Activated naive CD8-positive, alpha-beta T cell treated with anti-CD3 and anti-CD28 coated beads for 36 hours (primary cell): ENCODE measurements around the gene FOXP3. TPM values are rescaled to one million over a fixed set of nuclear protein-coding genes. Genes with fewer than 3 reads are reported as not detected.
"Not testable (repeated sequence)": the region's sequence is repeated elsewhere in the genome, so short reads cannot be mapped to it uniquely, and the experiment has no call there.

Experiments
- DNase-seq: peaks from one replicate; pipeline ENCODE4 v3.0.0; 2021
- H3K27ac Mint-ChIP-seq: one replicate; pipeline ENCODE4 v1.8.0; 2022; ENCODE audit warnings: mild to moderate bottlenecking, moderate library complexity, mixed read lengths
- H3K27me3 Mint-ChIP-seq: one replicate; pipeline ENCODE4 v1.8.0; 2022; ENCODE audit warnings: mild to moderate bottlenecking, mixed read lengths
- H3K36me3 Mint-ChIP-seq: one replicate; pipeline ENCODE4 v1.8.0; 2021; ENCODE audit warnings: mild to moderate bottlenecking, mixed read lengths
- H3K4me1 Mint-ChIP-seq: one replicate; pipeline ENCODE4 v1.8.0; 2021; ENCODE audit warnings: mixed read lengths
- H3K4me3 Mint-ChIP-seq: one replicate; pipeline ENCODE4 v1.8.0; 2022; ENCODE audit warnings: mild to moderate bottlenecking, moderate library complexity, mixed read lengths
- H3K9me3 Mint-ChIP-seq: one replicate; pipeline ENCODE4 v1.8.0; 2022; ENCODE audit warnings: mixed read lengths
- total RNA-seq, 2 experiments: library from RNA; stranded (reverse); gene quantifications; one replicate each; pipeline ENCODE4 v1.2.3, GENCODE V29; 2021

Gene FOXP3, protein sequence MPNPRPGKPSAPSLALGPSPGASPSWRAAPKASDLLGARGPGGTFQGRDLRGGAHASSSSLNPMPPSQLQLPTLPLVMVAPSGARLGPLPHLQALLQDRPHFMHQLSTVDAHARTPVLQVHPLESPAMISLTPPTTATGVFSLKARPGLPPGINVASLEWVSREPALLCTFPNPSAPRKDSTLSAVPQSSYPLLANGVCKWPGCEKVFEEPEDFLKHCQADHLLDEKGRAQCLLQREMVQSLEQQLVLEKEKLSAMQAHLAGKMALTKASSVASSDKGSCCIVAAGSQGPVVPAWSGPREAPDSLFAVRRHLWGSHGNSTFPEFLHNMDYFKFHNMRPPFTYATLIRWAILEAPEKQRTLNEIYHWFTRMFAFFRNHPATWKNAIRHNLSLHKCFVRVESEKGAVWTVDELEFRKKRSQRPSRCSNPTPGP
- 10 to 100 TPM; 11.2 to 11.9 TPM for total RNA-seq

DNA sequence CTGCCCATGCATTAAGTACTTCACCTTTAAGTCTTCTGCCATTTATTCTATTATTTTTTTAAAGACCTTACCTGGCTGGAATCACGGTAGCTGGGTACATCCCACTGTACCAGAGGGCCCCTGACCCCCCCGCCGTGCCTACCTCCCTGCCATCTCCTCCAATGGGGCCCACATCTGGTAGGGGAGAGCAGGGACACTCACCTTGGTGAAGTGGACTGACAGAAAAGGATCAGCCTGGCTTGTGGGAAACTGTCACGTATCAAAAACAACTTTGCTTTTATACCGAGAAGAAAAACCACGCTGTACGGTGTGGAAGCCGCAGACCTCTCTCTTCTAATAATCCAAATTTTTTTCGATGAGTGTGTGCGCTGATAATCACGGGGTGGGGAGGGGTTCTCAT lies at the start of gene FOXP3:
FOXP3 (minus strand) TSS at position 251 of the 400 bp plus-strand sequence. CDS start 6,205 bp downstream, outside the sequence.
- H3K4me1 Mint-ChIP-seq = peaks cover 47% of the 10 kb centered on the region
- no peaks in the 10 kb centered on the region for H3K9me3 Mint-ChIP-seq
- H3K4me3 Mint-ChIP-seq = peak within 1 kb of the TSS; percentile 77
- H3K36me3 Mint-ChIP-seq = peaks cover 6% of the 10 kb centered on the region
- peak within 1 kb of the TSS; percentile 79 for H3K27ac Mint-ChIP-seq
- DNase-seq = no peak
- peaks cover 4% of the 10 kb centered on the region for H3K27me3 Mint-ChIP-seq

DNA sequence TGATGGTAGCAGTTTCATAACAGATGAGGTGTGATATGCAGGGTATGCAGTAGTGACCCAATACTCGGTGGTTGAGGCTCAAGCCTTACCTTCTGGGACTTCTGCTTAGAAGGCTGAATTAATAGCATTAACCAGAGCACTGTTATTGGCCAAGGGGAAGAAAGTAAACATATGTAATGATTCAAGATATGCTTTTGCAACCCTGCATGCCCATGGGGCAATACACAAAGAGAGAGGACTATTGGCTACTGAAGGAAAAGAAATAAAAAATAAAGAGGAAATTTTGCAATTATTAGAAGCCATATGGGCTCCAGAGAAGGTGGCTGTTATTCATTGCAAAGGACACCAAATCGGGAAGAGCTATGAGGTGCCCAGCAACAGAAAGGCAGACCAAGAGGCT lies 47.7 kb upstream of the FOXP3 start:
- Mint-ChIP-seq H3K36me3 (no peaks in the 10 kb centered on the region), H3K27ac (no peak overlapping the region), H3K27me3 (no peaks in the 10 kb centered on the region), H3K4me3 (no peak overlapping the region), H3K9me3 (no peaks in the 10 kb centered on the region), H3K4me1 (peaks cover 19% of the 10 kb centered on the region)
- DNase-seq = no peak

DNA sequence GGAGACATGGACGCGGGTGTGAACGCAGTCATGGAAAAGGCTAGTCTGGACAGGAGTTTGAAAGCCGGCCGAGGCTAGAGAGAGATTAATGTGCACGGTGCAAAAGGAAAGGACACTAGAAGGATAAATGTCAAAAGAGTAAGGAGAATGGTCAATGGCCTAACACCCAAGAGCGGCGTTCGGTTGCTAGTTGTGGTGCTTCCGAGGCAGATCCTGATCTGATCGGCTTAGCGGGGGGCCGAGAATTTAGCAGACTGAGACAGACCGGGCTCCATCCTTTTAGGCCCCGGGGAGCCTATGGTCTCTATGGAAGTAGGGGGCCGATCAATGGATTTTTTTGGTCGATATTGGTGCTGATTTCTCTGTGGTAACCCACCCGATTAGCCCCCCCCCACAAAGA lies 45.9 kb upstream of the FOXP3 start:
- H3K27me3 Mint-ChIP-seq = no peaks in the 10 kb centered on the region
- H3K4me3 Mint-ChIP-seq = no peak overlapping the region
- H3K27ac Mint-ChIP-seq = no peak overlapping the region
- no peaks in the 10 kb centered on the region for H3K9me3 Mint-ChIP-seq
- H3K4me1 Mint-ChIP-seq = peaks cover 19% of the 10 kb centered on the region
- no peaks in the 10 kb centered on the region for H3K36me3 Mint-ChIP-seq
- DNase-seq = no peak

DNA sequence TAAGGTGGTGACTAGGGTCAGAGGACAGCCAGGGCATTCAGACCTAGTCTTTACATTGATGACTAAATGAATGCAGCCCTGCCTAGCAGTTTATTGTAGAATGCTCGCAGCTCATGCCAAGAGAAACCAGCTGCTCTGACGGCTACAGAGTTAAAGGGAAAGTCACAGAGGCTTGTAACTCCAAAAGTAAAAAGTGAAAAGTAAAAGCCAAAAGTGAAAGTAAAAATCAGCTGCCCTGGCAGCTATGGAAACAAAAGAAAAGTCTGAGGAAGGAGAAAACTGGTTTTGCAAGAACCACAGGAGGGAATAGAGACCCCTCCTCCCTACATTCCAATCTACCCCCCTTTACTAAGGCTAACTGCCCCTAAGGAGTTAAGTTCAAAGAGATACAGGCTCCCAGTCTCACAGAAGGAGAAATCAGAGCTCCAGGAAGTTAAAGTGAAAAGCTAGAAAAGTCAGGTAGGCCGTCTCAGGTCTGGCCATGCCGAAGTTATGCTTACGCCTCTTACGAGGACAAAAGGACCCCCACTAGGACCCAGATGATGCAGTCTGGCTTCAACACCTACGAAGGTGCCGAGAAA lies 45.0 kb upstream of the FOXP3 start:
- no peaks in the 10 kb centered on the region for H3K27me3 Mint-ChIP-seq
- no peaks in the 10 kb centered on the region for H3K9me3 Mint-ChIP-seq
- H3K36me3 Mint-ChIP-seq = no peaks in the 10 kb centered on the region
- H3K27ac Mint-ChIP-seq = peak overlapping the region; percentile 94
- H3K4me1 Mint-ChIP-seq = peaks cover 19% of the 10 kb centered on the region
- H3K4me3 Mint-ChIP-seq = peak overlapping the region; percentile 68
- no peak for DNase-seq

DNA sequence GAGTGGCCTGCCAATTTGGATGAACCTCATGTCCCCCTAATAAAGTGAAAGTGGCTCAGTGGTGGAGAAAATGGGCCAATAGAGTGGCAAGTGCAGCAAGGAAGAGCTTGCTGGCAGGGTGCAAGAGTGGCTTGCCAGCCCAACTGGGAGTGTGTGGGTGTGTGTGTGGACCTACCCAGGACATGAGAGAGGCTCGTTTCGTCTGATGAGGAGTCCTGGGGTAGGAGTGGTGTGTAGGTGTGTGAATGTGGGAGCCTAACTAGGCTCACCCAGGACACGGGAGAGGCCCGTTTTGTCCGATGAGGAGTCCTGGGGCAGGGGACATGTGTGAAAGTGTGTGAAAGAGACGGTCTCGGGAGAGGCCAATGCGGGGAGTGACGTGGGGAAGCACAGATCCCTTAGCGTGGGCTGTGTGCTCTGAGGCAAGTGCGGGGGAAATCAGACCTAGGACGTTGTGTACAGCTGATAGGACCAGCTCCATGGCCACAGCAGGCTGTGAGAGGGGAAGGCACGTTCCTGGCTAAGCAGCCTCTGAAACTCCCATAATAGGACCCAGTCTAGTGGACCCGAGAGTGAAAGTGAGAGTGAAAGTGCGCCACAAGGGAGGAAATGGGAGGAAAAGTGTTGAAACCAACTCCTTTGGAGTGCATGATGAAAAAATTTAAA lies 44.2 kb upstream of the FOXP3 start:
- Mint-ChIP-seq H3K27ac (peak overlapping the region; percentile 94), H3K9me3 (no peaks in the 10 kb centered on the region), H3K27me3 (no peaks in the 10 kb centered on the region), H3K4me3 (peak overlapping the region; percentile 68), H3K36me3 (no peaks in the 10 kb centered on the region), H3K4me1 (peaks cover 19% of the 10 kb centered on the region)
- DNase-seq = peak; percentile 24

DNA sequence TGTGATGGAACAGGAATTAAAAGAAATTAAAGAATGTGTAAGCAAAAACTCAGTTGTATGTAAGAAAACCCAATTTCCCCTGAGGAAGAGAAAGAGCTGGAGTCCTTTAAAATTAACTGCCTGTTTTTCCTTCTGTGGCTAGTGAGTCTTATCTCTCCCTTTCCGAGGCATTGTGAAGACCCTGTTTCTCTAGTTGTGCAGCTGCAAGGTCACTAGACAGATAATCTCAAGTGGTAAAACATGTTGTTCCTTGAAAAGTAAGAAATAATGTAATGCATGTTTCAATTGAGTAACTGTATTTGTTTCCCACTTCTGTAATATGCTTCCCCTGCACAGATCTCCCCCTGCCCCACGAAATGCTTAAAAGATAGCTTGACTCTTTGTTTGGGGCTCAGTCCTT lies 43.3 kb upstream of the FOXP3 start:
- not testable (repeated sequence) for H3K27me3 Mint-ChIP-seq, DNase-seq, H3K4me3 Mint-ChIP-seq, H3K27ac Mint-ChIP-seq, H3K9me3 Mint-ChIP-seq, H3K36me3 Mint-ChIP-seq
- peaks cover 19% of the 10 kb centered on the region for H3K4me1 Mint-ChIP-seq

DNA sequence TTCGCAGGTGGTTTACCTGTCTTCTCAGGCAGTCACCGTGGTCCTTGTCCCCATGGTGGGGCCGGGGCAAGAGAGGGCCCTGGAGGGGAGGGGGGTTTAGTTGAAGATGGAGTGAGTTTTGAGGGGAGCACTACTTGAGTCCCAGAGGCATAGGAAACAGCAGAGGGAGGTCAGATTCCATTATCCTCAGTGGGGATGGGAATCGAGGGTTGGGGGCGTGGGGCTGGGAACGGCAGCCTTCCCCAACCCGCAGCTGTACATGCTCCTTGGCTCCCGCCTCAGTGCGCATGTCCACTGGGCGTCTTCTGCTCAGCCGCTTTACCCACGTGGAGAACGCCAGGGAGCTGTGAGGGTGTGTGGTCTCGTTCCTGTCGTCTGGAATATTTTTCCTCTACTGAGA lies 38.8 kb upstream of the FOXP3 start, which contains the start of gene GAGE10:
GAGE10 (plus strand) TSS at position 301 of the 400 bp plus-strand sequence. CDS start 1,214 bp downstream, outside the sequence.
- no peak for DNase-seq
- Mint-ChIP-seq H3K27me3 (no peaks in the 10 kb centered on the region), H3K9me3 (no peaks in the 10 kb centered on the region), H3K4me3 (no peak within 1 kb of the TSS), H3K4me1 (no peaks in the 10 kb centered on the region), H3K36me3 (peaks cover 2% of the 10 kb centered on the region), H3K27ac (no peak within 1 kb of the TSS)

DNA sequence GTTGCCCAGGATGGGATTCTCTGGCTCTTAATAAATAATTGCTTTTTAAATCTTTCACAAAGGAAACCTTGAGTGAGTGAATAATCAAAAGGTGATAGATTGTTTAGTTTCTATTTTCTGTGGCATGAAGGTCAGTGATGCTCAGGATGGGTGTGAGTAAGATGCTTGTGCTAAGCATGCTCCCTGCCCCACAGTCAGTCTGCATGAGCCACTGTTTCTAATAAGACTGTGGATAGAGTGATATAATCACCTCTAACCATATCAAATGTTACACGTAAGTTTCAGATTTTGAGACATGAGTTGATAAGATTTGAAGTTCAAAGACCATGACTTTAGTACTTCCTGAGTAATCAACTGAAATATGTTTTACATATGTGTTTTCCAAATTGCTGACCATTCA lies 36.2 kb upstream of the FOXP3 start:
- Mint-ChIP-seq H3K36me3 (peaks cover 2% of the 10 kb centered on the region), H3K27ac (no peak overlapping the region), H3K27me3 (no peaks in the 10 kb centered on the region), H3K4me3 (no peak overlapping the region), H3K4me1 (peaks cover 3% of the 10 kb centered on the region), H3K9me3 (no peaks in the 10 kb centered on the region)
- no peak for DNase-seq

DNA sequence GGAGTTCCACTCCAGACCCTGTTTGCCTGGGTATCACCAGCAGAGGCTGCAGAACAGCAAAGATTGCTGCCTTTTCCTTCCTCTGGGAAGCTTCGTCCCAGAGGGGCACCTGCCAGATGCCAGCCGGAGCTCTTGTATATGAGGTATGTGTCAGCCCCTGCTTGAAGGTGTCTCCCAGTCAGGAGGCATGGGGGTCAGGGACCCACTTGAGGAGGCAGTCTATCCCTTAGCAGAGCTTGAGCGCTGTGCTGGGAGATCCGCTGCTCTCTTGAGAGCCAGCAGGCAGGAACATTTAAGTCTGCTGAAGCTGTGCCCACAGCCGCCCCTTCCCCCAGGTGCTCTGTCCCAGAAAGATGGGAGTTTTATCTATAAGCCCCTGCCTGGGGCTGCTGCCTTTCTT lies 34.8 kb upstream of the FOXP3 start:
- not testable (repeated sequence) for H3K4me1 Mint-ChIP-seq

DNA sequence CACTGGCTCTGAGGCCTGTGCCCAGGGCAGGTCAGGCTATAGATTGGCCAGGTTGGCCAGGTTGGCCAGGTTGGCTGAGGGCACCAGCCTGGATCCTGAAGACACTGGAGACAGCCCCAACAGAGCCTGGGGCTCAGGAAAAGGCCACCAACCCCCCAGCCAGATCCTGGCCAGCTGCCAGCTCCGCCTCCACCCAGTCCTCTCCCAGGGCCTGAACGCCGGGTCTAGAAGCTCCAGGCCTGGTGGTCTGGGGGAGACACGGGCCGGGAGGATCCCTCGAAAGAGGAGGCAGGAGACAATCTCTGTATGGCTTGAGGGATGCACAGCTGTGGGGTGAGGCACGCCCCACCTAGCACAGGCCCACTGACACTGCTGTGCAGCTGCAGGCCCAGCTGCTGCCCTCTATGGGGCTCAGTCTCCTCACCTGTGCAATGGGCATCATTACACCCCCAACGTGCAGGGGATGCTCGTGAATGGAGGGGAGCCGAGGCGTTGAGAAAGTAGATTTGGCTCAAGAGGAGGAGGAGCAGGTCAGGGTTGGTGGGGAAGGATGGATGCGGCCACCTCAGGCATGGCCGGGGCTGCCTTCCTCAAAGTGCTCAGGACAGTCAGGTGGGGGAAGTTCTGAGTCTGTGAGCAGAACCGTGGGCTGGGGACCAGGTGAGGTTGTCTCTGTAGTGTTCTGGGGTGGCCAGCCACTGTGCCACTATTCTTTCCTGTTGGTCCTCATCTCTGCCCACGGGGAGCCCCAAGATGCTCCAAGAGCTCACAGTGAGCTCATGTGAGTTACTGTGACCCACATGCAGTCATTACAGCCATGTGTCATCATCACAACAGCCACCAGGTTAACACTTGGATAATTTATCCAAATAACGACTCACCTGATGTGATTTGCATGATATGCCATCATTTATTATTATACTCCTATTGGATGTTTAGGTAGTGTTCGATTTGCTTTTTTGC lies 28.2 kb upstream of the FOXP3 start:
- Mint-ChIP-seq H3K4me3 (no peak overlapping the region), H3K27me3 (no peaks in the 10 kb centered on the region), H3K4me1 (peaks cover 21% of the 10 kb centered on the region), H3K27ac (no peak overlapping the region), H3K9me3 (no peaks in the 10 kb centered on the region), H3K36me3 (no peaks in the 10 kb centered on the region)
- DNase-seq = no peak

More for the DNA sequence above, 34.8 kb upstream of the FOXP3 start:
- DNase-seq, H3K27me3 Mint-ChIP-seq, H3K36me3 Mint-ChIP-seq, H3K9me3 Mint-ChIP-seq, H3K4me3 Mint-ChIP-seq, H3K27ac Mint-ChIP-seq: not testable (repeated sequence)

DNA sequence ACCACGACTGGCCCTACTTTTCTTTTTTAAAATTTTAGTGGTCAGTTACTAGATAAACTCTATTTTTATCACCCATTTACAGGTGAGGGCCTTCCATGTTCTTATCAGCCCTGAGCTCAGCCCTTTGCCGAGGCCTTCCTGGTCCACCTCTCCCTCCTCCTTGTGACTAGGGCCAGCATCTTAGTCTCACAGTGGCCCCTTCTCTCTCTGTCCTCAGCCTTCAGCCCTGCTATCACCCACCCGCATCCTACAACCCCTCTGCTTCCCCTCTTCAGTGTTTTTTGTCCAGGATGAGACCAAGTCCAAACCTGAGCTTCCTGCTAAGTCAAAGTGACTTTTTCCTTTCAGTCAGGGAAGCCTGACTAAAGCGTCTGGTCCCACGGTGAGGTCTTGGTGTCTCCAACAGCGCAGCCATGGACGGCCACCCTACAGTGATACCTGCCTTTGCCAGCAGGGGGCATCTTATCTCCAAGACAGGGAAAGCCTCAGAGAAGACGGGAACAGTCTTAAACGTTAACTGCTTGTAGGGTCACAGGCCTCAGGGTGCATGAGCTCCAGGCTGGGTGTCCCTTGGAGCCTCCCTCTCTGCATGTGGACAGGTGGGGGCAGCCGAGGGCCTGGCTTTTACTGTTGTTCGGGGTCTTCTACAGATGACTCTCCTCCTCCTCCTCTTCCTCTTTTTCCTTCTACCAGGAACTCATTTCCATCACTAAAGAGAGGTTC lies 27.3 kb upstream of the FOXP3 start:
- Mint-ChIP-seq H3K4me3 (no peak overlapping the region), H3K36me3 (no peaks in the 10 kb centered on the region), H3K27ac (no peak overlapping the region), H3K4me1 (peaks cover 24% of the 10 kb centered on the region), H3K9me3 (no peaks in the 10 kb centered on the region), H3K27me3 (no peaks in the 10 kb centered on the region)
- peak; percentile 63 for DNase-seq

DNA sequence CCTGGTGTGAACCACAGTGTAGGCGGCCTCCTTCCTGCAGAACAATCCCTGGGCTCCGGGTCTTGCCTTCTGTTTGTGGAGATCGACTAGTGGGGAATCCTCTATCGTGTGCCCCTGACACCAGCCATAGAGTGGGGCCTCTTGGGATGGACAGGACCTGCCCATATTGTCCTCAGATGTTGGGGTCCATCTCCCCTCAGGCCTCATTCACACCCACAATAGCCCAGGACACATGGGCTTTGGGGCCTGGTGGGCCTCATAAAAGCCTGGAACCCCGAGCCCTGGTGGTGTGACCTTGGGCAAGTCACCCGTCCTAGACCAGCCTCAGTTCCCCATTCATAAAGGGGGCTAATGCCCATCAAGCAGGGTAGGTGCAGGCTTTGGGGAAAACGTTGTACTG lies 25.7 kb upstream of the FOXP3 start:
- H3K4me1 Mint-ChIP-seq = peaks cover 22% of the 10 kb centered on the region
- no peak overlapping the region for H3K4me3 Mint-ChIP-seq
- no peaks in the 10 kb centered on the region for H3K9me3 Mint-ChIP-seq
- H3K36me3 Mint-ChIP-seq = no peaks in the 10 kb centered on the region
- DNase-seq = no peak
- no peak overlapping the region for H3K27ac Mint-ChIP-seq
- H3K27me3 Mint-ChIP-seq = no peaks in the 10 kb centered on the region

DNA sequence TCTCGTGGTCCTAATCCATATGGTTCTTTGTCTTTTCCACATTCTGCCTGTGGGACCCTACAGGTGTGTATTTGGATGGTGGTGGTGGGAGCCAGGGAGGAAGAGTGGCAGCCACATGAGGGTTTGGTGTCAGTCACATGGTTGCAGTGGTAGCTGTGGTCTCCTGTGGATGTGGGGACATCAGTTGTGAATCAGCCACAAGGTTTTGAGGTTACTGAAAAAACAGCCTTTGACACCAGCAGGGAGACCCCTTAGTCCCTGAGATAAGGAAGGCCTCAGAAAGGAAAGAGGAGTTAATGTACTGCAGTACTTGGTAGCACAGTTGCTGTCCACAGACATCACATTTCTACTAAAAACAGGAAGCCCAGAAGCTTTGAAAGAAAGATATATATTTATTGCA lies 23.2 kb upstream of the FOXP3 start:
- H3K27me3 Mint-ChIP-seq = no peaks in the 10 kb centered on the region
- DNase-seq = no peak
- H3K4me1 Mint-ChIP-seq = peaks cover 27% of the 10 kb centered on the region
- H3K36me3 Mint-ChIP-seq = no peaks in the 10 kb centered on the region
- no peak overlapping the region for H3K27ac Mint-ChIP-seq
- no peak overlapping the region for H3K4me3 Mint-ChIP-seq
- no peaks in the 10 kb centered on the region for H3K9me3 Mint-ChIP-seq

DNA sequence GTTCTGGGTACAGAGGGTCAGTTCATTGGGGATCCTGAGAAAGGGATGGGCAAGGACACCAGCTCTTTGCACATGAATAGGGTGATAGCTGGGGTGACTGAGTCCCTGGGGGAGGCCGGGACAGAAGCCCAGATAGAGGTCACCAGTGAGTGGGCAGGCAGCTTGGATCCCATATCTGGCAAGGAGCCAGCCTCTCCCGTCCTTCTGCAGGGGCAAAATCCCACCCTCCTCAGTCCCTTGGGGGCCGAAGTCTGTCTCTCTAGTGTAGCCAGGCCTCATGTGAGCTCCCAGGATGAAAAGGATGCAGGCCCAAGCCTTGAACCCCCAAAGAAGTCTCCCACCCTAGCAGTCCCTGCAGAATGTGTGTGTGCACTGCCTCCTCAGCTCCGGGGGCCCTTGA lies 22.1 kb upstream of the FOXP3 start:
- Mint-ChIP-seq H3K27ac (no peak overlapping the region), H3K27me3 (no peaks in the 10 kb centered on the region), H3K4me1 (peaks cover 27% of the 10 kb centered on the region), H3K36me3 (no peaks in the 10 kb centered on the region), H3K9me3 (no peaks in the 10 kb centered on the region), H3K4me3 (no peak overlapping the region)
- no peak for DNase-seq
